HG02840 (cell line): ENCODE measurements around the gene DDX55.
"Not testable (repeated sequence)": the region's sequence is repeated elsewhere in the genome, so short reads cannot be mapped to it uniquely, and the experiment has no call there.

ENCODE experiments used
- ATAC-seq: cut with Tn5 transposase; IDR thresholded peaks from one replicate; pipeline ENCODE4 v1.9.1; 2021; ENCODE audit warnings: mild to moderate bottlenecking, moderate library complexity, moderate number of reproducible peaks; ENCODE audit not compliant: unreplicated experiment, low FRiP score

DDX55 gene

GRCh38 chr12:123601602-123602489, at the start of gene DDX55:
Gene DDX55 (plus strand): TSS chr12:123602099. CDS start chr12:123602149, 50 bp downstream.
- peak; percentile 87 for ATAC-seq

GRCh38 chr12:123554136-123554535, 47.8 kb upstream of the DDX55 start:
- ATAC-seq = not testable (repeated sequence)

- ATAC-seq = not testable (repeated sequence)
These were observed 47.1 kb upstream of the DDX55 start for GRCh38 chr12:123554843-123555242.

GRCh38 chr12:123558487-123558886, 43.4 kb upstream of the DDX55 start:
- ATAC-seq = not testable (repeated sequence)

- ATAC-seq = no peak
These were observed 42.4 kb upstream of the DDX55 start for GRCh38 chr12:123559468-123559867.

GRCh38 chr12:123571343-123571813, 30.5 kb upstream of the DDX55 start:
- ATAC-seq = no peak

- ATAC-seq = no peak
These were observed 29.5 kb upstream of the DDX55 start for GRCh38 chr12:123572391-123572790.

- ATAC-seq = no peak
These were observed 28.0 kb upstream of the DDX55 start for GRCh38 chr12:123573870-123574269.

GRCh38 chr12:123576611-123577010, 25.3 kb upstream of the DDX55 start:
- no peak for ATAC-seq

- no peak for ATAC-seq
These were observed 23.7 kb upstream of the DDX55 start for GRCh38 chr12:123578243-123578642.

GRCh38 chr12:123578829-123579228, 23.1 kb upstream of the DDX55 start:
- ATAC-seq = not testable (repeated sequence)

GRCh38 chr12:123580772-123581171, 21.1 kb upstream of the DDX55 start:
- ATAC-seq = no peak

- ATAC-seq = no peak
These were observed 10.0 kb upstream of the DDX55 start for GRCh38 chr12:123591702-123592481.

GRCh38 chr12:123595729-123596128, 6.2 kb upstream of the DDX55 start:
- no peak for ATAC-seq

- ATAC-seq = no peak
These were observed 4.8 kb upstream of the DDX55 start for GRCh38 chr12:123597100-123597499.

GRCh38 chr12:123598522-123598921, 3.4 kb upstream of the DDX55 start:
- ATAC-seq = no peak

- no peak for ATAC-seq
These were observed 2.6 kb upstream of the DDX55 start for GRCh38 chr12:123599310-123599709.

GRCh38 chr12:123599721-123600120, 2.2 kb upstream of the DDX55 start:
- ATAC-seq = no peak

GRCh38 chr12:123602651-123603195, 824 bp downstream of the DDX55 start:
- no peak for ATAC-seq

GRCh38 chr12:123603495-123603894, 1.6 kb downstream of the DDX55 start:
- not testable (repeated sequence) for ATAC-seq

- ATAC-seq = no peak
These were observed 5.9 kb downstream of the DDX55 start for GRCh38 chr12:123607756-123608155.
